ENCODE measurements around the gene SF3A2. TPM values are rescaled to one million over a fixed set of nuclear protein-coding genes. Genes with fewer than 3 reads are reported as not detected.

SF3A2 gene
- total and polyA plus RNA-seq, 4 donors = 37.2 to 113 (median 63.0) TPM

DNA sequence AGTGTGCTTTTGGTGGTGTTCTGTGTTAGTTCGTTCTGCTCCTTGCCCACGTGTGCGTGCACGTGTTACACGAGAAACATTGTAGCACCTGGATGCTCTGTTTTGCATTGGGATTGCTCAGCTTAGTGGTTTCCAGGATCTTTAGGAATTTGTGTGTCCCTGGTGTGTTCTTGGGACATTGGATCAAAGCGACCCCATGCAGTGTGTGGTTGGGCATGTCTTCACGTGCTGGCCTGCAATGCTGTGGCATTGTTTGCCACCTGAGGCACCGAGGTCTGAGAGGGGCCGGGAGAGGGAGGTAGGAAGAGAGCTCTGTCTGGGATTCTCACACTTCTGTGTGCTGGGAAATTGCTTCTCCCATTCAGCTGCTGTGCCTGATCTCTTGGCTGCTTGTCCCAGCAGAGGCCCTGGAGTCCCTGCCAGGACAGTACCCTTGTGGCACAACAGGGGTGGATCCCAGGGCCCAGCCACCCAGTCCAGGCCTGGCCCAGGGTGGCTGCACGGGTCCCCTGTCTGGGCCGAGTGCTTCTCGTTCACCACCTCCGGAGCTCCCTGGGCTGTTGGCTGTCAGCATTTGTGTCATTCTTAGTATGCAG lies 11.8 kb upstream of the SF3A2 start:
- Histone ChIP-seq H3K9ac (ENCODE audit: insufficient read depth in 1 of 2, low read length in 2 of 2) (no peak overlapping the region), H3K36me3 (ENCODE audit: control insufficient read depth in 4 of 4, insufficient read depth in 4 of 4, low read length in 4 of 4) (peaks cover 10 to 87% (median 15%) of the 10 kb centered on the region in 4 donors), H3K27me3 (ENCODE audit: control insufficient read depth in 3 of 3, insufficient read depth in 3 of 3, low read length in 2 of 3) (no peaks in the 10 kb centered on the region), H3K4me1 (ENCODE audit: control insufficient read depth in 5 of 5, insufficient read depth in 5 of 5, low read length in 5 of 5) (peaks cover 0 to 3% (median 0%) of the 10 kb centered on the region in 5 donors), H3K4me3 (no peak overlapping the region), H3K9me3 (ENCODE audit: control insufficient read depth in 4 of 4, insufficient read depth in 3 of 4, low read length in 3 of 4) (no peaks in the 10 kb centered on the region), H3K27ac (ENCODE audit: low read depth in 1 of 2, low read length in 1 of 2) (no peak overlapping the region)
- DNase-seq (no peak), ATAC-seq (ENCODE audit: insufficient read depth, low FRiP score) (no peak)
- TF ChIP-seq, protein P1, sequence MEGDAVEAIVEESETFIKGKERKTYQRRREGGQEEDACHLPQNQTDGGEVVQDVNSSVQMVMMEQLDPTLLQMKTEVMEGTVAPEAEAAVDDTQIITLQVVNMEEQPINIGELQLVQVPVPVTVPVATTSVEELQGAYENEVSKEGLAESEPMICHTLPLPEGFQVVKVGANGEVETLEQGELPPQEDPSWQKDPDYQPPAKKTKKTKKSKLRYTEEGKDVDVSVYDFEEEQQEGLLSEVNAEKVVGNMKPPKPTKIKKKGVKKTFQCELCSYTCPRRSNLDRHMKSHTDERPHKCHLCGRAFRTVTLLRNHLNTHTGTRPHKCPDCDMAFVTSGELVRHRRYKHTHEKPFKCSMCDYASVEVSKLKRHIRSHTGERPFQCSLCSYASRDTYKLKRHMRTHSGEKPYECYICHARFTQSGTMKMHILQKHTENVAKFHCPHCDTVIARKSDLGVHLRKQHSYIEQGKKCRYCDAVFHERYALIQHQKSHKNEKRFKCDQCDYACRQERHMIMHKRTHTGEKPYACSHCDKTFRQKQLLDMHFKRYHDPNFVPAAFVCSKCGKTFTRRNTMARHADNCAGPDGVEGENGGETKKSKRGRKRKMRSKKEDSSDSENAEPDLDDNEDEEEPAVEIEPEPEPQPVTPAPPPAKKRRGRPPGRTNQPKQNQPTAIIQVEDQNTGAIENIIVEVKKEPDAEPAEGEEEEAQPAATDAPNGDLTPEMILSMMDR (IDR thresholded peaks at IDR 0.05; ENCODE audit: control extremely low read depth, extremely low read depth) = no peak
- WGBS, 2 donors = 92 to 94% methylated on average over 13 of the region's 13 CpGs

- TF ChIP-seq, protein P1 (IDR thresholded peaks at IDR 0.05; ENCODE audit: control extremely low read depth, extremely low read depth) = no peak
- WGBS, 2 donors = 96 to 98% methylated on average over 32 of the region's 32 CpGs
- Histone ChIP-seq H3K4me3 (no peak overlapping the region), H3K4me1 (ENCODE audit: control insufficient read depth in 5 of 5, insufficient read depth in 5 of 5, low read length in 5 of 5) (peaks cover 0 to 3% (median 0%) of the 10 kb centered on the region in 5 donors), H3K9ac (ENCODE audit: insufficient read depth in 1 of 2, low read length in 2 of 2) (no peak overlapping the region), H3K27ac (ENCODE audit: low read depth in 1 of 2, low read length in 1 of 2) (no peak overlapping the region), H3K9me3 (ENCODE audit: control insufficient read depth in 4 of 4, insufficient read depth in 3 of 4, low read length in 3 of 4) (no peaks in the 10 kb centered on the region), H3K36me3 (ENCODE audit: control insufficient read depth in 4 of 4, insufficient read depth in 4 of 4, low read length in 4 of 4) (peaks cover 8 to 86% (median 17%) of the 10 kb centered on the region in 4 donors), H3K27me3 (ENCODE audit: control insufficient read depth in 3 of 3, insufficient read depth in 3 of 3, low read length in 2 of 3) (no peaks in the 10 kb centered on the region)
- DNase-seq (no peak), ATAC-seq (ENCODE audit: insufficient read depth, low FRiP score) (no peak)
These were observed 11.1 kb upstream of the SF3A2 start for GRCh38 chr19:2225415-2226050.

DNA sequence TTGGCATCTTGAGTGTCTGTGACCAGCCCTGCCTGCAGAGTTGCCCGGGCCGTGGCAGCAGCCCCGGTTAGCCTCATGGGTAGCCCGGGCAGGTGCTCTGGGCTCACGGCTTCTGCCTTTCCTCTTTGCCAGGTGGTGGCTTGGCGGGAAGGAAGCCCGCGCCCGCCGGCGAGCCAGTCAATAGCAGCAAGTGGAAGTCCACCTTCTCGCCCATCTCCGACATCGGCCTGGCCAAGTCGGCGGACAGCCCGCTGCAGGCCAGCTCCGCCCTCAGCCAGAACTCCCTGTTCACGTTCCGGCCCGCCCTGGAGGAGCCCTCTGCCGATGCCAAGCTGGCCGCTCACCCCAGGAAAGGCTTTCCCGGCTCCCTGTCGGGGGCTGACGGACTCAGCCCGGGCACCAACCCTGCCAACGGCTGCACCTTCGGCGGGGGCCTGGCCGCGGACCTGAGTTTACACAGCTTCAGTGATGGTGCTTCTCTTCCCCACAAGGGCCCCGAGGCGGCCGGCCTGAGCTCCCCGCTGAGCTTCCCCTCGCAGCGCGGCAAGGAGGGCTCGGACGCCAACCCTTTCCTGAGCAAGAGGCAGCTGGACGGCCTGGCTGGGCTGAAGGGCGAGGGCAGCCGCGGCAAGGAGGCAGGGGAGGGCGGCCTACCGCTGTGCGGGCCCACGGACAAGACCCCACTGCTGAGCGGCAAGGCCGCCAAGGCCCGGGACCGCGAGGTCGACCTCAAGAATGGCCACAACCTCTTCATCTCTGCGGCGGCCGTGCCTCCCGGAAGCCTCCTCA lies 10.4 kb upstream of the SF3A2 start:
- no peak for ATAC-seq (ENCODE audit: insufficient read depth, low FRiP score)
- WGBS, 2 donors = 95 to 96% methylated on average over 52 to 59 of the region's 59 CpGs
- no peak overlapping the region for H3K4me3 ChIP-seq
- no peaks in the 10 kb centered on the region for H3K27me3 ChIP-seq (ENCODE audit: control insufficient read depth in 3 of 3, insufficient read depth in 3 of 3, low read length in 2 of 3)
- TF ChIP-seq, protein P1 (IDR thresholded peaks at IDR 0.05; ENCODE audit: control extremely low read depth, extremely low read depth) = no peak
- H3K9me3 ChIP-seq (ENCODE audit: control insufficient read depth in 4 of 4, insufficient read depth in 3 of 4, low read length in 3 of 4) = no peaks in the 10 kb centered on the region
- no peak overlapping the region for H3K9ac ChIP-seq (ENCODE audit: insufficient read depth in 1 of 2, low read length in 2 of 2)
- peaks cover 9 to 88% (median 17%) of the 10 kb centered on the region in 4 donors for H3K36me3 ChIP-seq (ENCODE audit: control insufficient read depth in 4 of 4, insufficient read depth in 4 of 4, low read length in 4 of 4)
- no peak overlapping the region for H3K27ac ChIP-seq (ENCODE audit: low read depth in 1 of 2, low read length in 1 of 2)
- DNase-seq = no peak
- H3K4me1 ChIP-seq (ENCODE audit: control insufficient read depth in 5 of 5, insufficient read depth in 5 of 5, low read length in 5 of 5) = peaks cover 0 to under 1% (median 0%) of the 10 kb centered on the region in 5 donors

All from lung (tissue), 12 donors.